GM18861 (cell line): ENCODE data around the gene CHN1.

Source experiments
- ATAC-seq: cut with Tn5 transposase; IDR thresholded peaks from one replicate; pipeline ENCODE4 v1.9.1; 2021; ENCODE audit not compliant: unreplicated experiment

The CHN1 gene

DNA sequence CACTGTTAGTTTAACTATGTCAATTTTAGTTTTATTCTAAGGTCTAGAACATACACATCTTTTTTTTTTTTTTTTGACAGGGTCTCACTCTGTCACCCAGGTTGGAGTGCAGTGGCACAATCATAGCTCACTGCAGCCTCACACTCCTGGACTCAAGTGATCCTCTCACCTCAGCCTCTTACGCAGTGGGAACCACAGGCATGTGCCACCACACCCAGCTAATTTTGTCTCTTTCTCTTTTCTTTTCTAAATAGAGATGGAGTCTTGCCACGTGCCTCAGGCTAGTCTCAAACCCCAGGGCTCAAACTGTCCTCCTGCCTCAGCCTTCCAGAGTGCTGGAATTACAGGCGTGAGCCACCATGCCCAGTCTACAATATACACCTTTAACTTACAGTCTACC is 171.4 kb downstream of the CHN1 start:
- ATAC-seq, result no peak

DNA sequence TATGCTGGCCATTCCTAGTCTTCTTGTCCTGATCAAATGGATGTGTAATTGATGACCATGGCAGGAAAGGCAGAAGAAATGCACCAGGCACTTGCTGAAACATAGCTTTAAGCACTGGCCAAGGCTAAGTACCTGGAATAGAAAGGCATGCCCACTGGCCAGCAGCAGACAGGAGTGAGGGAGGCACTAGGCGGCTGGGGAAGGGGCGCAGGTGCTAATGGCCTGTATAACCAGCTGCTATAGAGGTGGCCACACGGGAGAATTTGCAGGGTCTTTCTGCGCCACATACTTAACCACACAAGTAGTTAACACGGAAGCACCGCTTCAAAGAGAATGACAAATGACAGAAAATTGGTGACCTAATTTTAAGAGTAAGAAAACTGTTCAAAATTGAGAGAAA is 174.6 kb downstream of the CHN1 start:
- ATAC-seq, result no peak

DNA sequence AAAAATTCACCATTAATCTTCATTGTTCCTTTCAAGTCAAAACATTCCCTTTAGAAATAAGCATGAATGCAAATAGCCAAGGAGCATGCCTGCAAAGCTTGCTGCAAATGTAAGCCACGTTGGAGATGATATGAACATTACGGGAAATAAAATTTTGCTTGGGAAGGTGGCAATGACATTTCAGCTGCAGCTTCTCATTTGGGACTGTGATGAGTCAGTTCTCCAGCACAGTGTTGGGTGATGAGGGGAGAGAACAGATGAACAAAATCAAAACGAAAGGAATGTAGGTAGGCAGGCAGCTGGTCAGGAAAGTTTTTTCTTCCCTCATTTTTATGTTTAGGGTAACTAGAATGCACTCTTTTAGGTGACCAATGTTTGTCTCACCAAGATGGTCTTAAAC is 175.6 kb downstream of the CHN1 start:
- no peak for ATAC-seq

DNA sequence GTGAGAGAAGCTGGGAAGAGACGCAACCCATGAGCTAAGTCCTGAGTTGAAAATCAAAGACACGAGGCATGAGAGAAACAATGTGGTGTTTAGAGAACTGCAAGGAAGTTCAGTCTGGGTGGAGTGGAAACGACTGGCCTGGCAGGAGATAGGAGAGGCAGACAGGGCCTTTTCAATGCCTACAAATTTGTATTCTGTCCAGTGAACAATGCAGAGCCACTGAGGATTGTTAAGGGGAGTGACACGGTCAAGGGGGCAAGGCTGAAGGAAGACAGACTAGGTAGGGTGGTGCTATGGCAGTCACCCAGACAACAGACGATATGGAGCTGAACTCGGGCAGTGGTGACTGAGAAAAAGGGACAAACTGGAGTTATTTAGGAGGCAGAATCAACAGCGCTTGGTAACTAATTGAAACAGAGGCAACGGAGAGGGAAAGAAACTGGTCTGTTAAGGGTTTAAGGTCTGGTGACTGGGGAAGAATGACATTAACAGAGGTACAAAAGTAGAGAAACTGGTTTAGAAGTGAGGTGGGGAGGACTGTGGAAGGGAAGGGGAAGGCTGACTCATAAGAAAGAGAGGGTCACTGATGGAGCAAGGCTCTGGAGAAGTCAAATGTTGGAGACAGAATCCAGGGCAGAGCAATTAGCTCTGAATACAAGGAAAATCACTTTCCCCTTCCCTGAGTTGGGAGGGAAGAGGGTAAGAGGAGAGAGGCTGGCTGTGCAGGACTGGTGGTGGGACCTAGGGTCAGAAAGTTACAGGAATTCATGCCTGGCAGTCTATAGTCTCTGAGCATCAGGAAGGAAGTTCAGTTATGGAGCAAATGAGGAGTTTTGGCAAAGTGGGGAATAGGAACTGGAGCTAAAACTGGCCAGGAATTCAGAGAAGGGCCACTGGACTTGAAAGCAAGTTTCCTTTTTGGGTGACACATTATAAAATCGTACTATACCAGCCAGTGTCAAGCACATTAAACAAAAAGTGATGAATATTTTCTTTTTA is 177.5 kb downstream of the CHN1 start:
- ATAC-seq, result no peak

DNA sequence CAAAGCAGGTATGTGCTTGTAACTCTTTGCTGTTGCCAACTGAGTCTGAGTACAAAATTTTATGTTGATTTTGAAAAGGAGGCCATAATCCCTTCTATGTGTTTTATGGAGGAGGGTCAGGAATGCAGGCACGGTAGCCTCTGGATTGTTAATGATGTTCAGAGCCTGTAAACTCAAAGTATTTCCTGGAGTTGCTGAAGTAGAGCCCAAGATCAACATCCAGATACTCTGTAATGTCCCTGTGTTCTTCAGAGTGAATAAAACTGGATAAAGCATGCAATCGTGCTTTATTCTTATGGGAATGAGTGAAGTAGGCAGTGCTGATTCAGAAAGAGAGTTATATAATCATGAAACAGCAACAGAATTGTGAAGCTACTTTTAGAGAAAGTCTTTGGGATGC is 179.1 kb downstream of the CHN1 start:
- ATAC-seq, result no peak

DNA sequence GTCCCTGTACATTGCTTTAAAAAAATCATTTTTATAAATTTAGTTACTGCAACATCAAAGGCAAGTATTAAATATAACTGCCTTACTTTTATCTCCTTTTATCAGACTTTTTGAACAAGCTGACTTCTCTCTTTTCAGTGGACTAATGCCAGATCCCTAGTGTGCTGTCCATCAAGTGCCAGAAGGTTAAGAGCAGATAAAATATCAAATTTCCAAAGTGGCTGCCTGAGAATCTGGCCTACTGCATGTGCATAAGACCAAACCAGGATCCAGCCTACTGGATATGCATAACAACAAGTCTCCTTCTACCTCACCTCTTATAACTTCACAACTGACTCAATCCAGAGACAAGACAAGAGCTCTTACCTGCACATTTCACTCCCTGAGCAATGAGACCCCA is 181.1 kb downstream of the CHN1 start:
- no peak for ATAC-seq

DNA sequence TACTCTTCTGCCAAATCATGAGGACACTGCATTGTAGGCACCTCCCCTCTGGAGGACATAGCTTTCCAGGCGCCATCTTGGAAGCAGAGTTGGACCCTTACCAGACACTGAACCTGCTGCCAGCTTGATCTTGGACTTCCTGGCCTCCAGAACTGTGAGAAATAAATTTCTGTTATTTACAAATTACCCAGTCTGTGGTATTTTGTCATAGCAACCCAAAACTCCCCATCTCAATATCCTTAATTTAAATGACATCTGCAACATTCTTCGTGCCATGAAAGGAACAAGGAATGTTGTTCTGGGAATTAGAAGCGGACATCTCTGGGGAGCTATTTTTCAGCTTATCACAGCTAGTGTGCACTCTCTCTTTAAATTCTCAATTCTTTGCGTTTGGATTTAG is 183.6 kb downstream of the CHN1 start:
- ATAC-seq, result no peak

DNA sequence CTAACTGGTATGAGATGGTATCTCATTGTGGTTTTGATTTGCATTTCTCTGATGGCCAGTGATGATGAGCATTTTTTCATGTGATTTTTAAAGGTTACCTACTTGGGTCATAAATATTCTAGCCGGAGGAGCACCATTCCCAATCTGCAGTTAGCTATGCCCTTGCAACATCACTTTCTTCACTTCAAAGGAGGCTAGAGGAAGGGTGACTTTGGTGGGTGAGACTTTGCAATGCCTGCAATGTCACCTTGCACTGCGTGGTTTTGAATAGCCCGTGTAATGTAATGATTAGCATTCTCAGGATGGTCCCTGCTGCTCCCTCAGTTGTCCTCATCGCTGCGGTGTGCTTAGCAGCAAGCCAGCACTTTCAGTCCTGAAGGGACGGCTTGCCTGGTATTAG is 184.8 kb downstream of the CHN1 start:
- ATAC-seq, result no peak

DNA sequence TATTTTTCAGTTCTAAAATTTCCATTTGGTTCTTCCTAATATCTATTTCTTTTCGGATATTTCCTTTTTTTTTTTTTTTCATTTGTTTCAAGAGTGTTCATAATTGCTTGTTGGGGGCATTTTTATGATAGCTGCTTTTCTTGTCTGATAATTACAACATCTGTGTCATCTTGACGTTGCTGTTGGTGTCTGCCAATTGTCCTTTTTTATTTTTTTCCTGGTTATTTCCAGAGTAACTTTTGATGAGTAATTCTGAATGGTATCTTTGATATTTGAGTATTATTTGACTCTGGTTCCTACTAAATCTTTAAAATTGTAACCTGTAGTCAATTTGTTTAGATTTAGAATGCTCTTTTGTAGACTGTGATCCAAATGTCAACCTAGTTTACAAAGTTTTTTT is 189.7 kb downstream of the CHN1 start:
- ATAC-seq, result no peak

DNA sequence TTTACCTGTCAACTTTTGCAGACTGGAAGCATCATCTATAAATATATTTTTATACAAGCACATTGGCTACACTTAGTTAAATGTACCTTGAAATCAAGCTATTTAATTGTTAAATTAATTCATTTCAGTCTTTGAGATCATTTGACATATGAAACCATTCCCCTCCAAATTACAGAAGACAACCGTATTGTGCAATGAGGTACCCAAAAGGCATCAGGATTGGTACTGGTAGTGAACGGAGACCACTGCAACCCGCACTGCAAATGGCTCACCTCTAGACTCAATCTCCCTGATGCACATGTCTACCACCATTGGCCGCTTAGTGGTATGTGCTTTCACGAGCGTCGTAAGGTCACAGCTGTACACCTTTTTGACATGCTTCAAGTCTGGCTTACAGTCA is 193.1 kb downstream of the CHN1 start:
- no peak for ATAC-seq

DNA sequence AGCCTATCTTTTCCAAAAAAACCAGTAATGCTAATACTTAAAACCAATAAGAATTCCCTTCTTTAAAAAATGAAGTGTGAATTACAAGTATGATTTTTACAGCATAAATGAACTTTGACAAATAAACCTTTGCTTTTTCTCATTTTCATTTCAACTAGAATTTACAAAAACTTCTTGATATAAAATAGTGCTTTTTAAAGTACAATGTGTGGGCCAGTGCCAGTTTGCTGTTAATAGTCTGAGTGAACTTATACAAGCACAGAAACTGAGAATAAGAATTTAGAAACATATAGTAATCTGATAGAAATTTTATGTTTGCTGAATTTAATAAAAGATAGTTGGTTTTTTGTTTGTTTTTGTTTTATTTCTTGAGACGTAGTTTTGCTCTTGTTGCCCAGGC is 197.2 kb downstream of the CHN1 start:
- ATAC-seq, result no peak

DNA sequence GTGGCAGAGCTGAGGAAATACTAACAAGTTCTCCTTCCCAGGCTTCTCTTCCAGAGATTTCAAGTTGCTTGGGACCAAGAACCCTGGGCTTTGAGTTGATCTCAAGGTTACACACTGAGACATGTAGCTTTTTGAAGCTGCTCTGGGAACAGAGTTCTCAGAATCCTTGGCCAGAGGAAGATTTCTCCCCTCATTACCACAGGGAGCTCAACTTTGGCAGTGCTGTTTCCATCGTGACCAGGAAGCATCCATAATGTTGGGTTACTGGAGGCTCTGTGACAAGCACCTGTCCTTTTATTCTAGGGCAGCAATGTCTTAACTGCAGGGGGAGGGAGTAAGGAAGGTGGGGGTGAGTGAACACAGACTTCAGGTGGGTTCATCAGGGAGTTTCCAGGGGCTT is 199.4 kb downstream of the CHN1 start:
- no peak for ATAC-seq

DNA sequence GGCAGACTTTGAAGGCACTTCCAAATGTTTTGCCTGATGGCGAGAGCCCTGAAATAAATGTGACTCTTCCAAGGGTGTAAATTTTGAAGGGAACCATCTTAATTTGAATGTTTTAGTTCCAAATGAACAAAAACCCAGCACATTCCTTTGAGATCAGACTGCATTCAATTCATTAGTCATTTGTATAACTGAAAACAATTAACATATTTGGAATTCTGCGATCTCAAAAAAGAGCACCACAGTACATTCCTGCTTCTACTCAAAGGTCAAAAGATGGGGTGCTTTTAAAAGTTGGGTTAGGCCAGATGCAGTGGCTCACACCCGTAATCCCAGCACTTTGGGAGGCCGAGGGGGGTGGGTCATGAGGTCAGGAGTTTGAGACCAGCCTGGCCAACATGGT is 202.7 kb downstream of the CHN1 start:
- ATAC-seq, result no peak

DNA sequence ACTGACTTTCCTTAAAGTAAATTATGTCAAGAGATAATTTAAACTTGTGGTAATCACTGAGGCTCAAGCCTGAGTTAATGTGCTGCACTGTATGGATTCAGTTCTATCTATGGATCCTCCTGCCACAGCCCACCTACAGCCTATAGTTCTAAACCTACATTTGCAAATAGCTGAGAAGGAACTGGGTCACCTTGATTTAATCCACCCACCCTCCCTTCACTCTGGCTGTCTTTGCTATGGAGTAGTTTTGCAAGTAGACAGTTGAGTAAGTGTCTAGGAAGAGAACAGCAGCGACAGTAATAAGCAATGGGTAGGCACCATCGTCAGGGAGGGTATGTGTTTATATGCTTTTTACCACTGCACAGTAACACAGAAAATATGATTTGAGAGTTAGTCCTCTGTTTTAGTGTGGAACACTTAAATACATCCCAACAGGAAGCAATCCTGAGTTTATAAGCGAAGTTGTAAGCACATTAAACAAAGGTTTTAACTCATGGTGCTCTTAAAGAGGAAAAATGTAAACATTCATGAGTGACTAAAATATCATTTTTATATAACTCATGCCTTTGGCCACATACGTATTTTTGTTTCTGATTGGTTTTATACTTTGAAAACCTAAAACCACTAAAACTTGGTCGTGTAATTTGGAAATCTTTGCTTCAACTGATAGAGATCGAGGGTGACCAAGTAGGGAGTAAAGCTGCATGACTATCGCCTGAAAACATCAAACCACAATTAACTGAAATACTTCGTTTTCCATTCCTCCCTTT is 204.6 kb downstream of the CHN1 start:
- ATAC-seq, result no peak

DNA sequence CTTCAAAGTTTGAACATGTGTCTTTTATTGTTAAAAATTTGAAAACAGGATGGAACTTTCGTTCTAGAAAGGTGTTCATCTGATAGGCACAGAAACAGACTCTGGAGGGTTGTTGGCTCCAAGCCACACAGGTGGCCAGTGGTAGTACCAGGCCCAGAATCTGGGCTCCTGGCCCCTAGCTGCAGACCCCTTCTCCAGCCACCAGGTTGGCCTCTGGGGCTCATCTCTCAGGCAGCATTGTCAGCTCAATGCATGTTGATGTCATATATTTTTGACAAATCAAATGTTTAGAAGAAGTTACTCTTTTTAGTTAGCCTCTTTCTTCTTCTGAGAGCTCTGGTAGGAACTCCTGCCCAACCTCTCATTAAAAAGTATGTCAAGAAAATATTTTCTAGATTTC is 206.4 kb downstream of the CHN1 start:
- no peak for ATAC-seq

DNA sequence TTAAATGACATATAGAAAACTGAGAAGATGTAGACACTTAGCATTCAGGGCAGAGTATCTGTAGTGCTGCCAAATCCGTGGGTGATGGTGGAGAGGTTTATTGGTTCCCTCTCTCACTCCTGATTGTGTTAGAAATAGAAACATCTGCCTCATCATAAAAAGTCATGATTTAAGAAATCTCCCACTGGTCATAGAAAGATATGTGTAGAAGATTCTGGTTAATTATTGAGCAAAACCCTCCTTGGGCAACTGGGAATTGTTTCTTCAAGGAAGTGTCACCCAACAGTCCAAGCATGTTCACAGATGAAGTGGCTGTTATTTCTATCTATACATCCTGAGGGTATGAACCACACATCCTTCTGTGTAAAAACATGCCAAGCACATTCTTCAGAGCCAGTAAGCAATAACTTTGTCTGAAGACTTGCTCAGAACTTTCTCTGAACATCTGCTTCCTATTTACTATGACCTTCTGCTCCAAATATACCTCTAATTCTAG is 207.4 kb downstream of the CHN1 start:
- no peak for ATAC-seq

DNA sequence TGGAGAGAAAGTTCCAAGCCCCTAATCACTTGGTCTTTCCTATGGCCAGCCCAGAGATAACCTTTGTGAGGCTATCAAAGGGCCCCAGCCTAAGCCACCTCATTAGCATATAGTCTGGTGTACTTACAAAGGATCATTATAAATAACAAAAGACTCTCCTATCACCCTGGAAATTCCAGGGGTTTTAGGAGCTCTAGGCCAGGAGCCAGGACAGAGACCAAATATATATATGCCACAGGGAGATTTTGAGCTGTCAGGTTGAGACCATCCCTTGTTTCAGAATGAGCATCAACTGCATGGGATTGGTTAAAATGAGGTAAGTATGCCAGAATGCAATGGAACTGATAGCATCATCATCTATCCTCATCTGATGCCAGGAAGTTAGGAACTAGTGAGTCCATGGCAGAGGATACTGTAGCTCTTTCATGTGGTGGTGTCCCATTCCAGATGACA is 208.8 kb downstream of the CHN1 start:
- no peak for ATAC-seq

DNA sequence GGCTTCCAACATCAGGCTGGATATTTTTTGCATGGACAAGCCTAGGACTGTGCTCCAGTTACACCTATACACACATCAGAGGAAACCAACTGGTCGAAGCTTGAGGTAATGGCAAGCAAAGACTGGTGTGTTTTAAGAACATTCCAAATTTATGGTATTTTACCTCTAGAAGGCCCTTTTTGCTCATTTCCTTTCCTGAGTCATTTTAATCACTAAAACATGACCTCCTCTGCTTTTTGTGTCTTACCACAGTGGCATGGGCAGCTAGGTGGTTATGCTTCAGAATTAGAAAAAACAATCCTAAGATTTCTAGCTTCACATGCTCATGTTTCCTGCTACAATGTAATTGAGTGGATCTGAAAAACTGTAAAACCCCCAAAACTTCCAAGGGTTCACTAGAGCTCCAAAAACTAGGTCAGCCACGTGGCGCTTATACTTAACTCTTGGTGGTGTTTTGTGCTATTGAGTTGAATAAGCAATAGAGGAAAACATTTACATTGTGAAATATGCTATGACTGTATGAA is 210.3 kb downstream of the CHN1 start:
- ATAC-seq, result no peak

DNA sequence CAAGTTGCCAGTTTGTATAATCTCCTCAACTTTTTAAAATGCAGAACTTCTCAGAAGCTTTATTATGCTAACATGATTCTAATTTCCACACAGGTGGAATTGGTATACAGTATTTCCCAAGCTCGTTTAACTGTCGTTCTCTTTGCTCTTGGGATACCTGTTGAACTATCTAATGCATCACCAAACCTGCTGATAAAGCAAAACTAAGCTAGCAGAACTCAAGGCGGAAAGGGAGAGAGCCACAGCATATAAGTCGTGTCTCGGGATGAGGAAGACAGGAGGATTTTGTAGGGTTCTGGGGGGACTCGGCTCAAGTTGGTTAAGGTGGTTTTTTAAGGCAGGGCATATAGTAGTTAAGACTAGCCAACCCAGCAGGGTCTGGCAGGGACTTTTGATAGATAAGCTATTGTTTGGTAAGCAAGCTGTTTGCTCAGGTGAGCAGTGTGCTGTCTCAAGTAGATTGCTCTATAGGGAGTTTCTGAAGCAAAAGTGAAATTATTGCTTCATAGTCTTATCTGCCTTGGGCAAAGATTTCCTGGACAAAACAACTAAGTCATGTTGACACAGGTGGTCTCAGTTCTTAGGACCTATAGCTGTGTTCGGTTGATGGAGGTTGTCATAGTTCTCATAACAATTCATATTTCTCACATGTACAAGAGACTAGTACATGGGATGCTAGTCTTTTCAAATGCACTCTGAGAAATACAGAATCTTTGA is 212.7 kb downstream of the CHN1 start:
- no peak for ATAC-seq

DNA sequence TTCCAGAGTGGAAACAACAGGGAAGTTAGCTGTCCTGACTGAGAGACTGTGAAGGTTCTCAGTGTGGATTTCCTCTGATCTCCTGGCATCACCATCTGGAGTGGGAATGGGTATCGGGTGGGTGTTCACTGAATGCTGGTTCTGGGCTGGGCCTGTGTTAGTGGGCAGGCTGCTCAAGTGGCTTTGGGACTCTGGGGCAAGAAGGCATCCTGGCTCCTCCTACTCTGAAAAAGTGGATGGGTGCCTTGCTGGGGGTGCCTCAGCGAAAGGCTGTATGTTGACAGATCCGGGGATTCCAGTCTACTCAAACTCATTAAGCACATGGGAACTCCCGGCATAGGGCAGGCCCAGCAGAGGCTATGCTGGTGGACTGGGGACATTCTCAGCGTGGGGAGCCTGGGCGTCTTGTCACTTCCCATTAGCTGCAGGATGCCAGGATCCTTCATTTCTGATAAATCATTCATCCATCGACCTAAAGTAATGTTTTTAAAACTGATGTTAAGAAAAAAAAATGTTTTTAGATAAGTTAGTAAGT is 213.4 kb downstream of the CHN1 start:
- no peak for ATAC-seq

DNA sequence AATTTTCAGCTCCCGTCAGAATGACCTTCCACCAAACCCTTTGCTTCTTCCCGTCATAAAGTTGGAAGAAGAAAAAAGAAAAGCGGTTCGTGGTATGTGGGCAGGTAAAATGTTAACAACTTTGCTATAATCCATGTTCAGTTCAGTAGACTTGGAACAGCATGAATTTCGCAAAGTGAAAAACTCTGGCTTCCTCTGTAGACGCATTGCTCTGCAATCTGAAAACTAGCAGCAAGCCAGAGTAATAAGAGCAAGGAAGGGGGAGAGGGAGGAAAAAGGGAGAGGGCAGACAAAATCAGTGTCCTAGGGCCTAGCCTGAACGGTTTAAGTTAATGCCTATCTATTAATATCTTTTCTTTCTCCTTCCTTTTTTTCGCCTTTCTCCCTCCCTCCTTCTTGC is 214.2 kb downstream of the CHN1 start:
- no peak for ATAC-seq
